HepG2 (cell line): ENCODE measurements around the gene ECHS1. TPM values are rescaled to one million over a fixed set of nuclear protein-coding genes. Genes with fewer than 3 reads are reported as not detected.

Source experiments
- ATAC-seq: fragments of 200-7000 bp; cut with Tn5 transposase; 3 replicates; pipeline ENCODE4 v1.9.1; 2020; ENCODE audit warnings: mild to moderate bottlenecking, moderate library complexity
- BruUV-seq: library from RNA; stranded (reverse); fragments of 400-500 nt; replicated peaks from 2 replicates; lab custom pipeline; 2021; lab: Mats Ljungman, UMichigan
- CTCF ChIA-PET: fragments of 300-600 bp; formaldehyde crosslinking; extraction: SDS; loops from one replicate; lab custom pipeline; 2021; ENCODE audit warnings: low total read pairs, inconsistent platforms, low intra/inter-chr PET ratio; lab: Yijun Ruan, JAX
- POLR2A ChIA-PET: fragments of 350-600 bp; sonication (Branson Sonifier 250); formaldehyde crosslinking; loops from one replicate; lab custom pipeline; 2020; ENCODE audit warnings: antibody characterized with exemption, inconsistent platforms; lab: Yijun Ruan, JAX
- DNase-seq: peaks from one replicate; pipeline ENCODE4 v3.0.0-alpha.2; 2015; ENCODE audit warnings: low spot score
- FAIRE-seq: peaks from 3 replicates; lab custom pipeline; 2011; peaks lifted over from hg19 to GRCh38; lab: Jason Lieb, UNC
- H2AFZ ChIP-seq: one replicate; pipeline ENCODE4 v1.6.1; 2011; ENCODE audit warnings: low read length, inconsistent platforms
- H3K27ac ChIP-seq: fragments of 300-600 bp; 3 replicates; pipeline ENCODE4 v1.8.0; 2011; ENCODE audit warnings: mixed run types, mild to moderate bottlenecking, mixed read lengths, low read length, inconsistent platforms; ENCODE audit not compliant: insufficient read depth; ENCODE audit errors: extremely low read length
- H3K27me3 ChIP-seq, 2 experiments: fragments of 200-600 bp in 1 of 2; 2 replicates in 1 of 2; 3 replicates in 1 of 2; pipeline versions ENCODE4 v1.6.0 to v1.8.0; 2011; ENCODE audit warnings: low read length in 2 of 2, mild to moderate bottlenecking in 2 of 2, moderate library complexity in 2 of 2, inconsistent platforms in 1 of 2; ENCODE audit not compliant: insufficient read depth in 2 of 2, control insufficient read depth in 1 of 2
- H3K36me3 ChIP-seq, 2 experiments: fragments of 200-600 bp in 1 of 2; replicated peaks in 1 of 2; 2 replicates in 1 of 2; 3 replicates in 1 of 2; pipeline versions ENCODE4 v1.5.1 to v1.8.0; 2011; ENCODE audit warnings: low read length in 2 of 2, inconsistent platforms in 1 of 2; ENCODE audit not compliant: insufficient read depth in 2 of 2, control insufficient read depth in 1 of 2
- H3K4me1 ChIP-seq: 2 replicates; pipeline ENCODE4 v1.5.1; 2012; ENCODE audit warnings: low read length, inconsistent platforms; ENCODE audit not compliant: insufficient read depth
- H3K4me2 ChIP-seq: 2 replicates; pipeline ENCODE4 v1.6.0; 2011; ENCODE audit warnings: low read depth, low read length, inconsistent platforms
- H3K4me3 ChIP-seq, 3 experiments: fragments of 200-600 bp in 1 of 3; sonication (generic), shearing (Covaris generic) in 1 of 3; replicated peaks in 1 of 3; 2 replicates each; pipeline ENCODE4 v1.5.1; 2011 to 2016; ENCODE audit warnings: low read length in 3 of 3, inconsistent platforms in 2 of 3, low read depth in 2 of 3, mild to moderate bottlenecking in 2 of 3, control low read depth in 1 of 3, mixed read lengths in 1 of 3; ENCODE audit not compliant: insufficient read depth in 1 of 3
- H3K79me2 ChIP-seq: one replicate; pipeline ENCODE4 v1.6.1; 2011; ENCODE audit warnings: low read length, inconsistent platforms; ENCODE audit not compliant: insufficient read depth
- H3K9ac ChIP-seq: 2 replicates; pipeline ENCODE4 v1.6.0; 2011; ENCODE audit warnings: mild to moderate bottlenecking, low read depth, low read length, inconsistent platforms; ENCODE audit not compliant: insufficient read depth
- H3K9me3 ChIP-seq: 2 replicates; pipeline ENCODE4 v1.5.1; 2012; ENCODE audit warnings: mild to moderate bottlenecking, low read length
- H4K20me1 ChIP-seq: 2 replicates; pipeline ENCODE4 v1.6.0; 2011; ENCODE audit warnings: inconsistent platforms, mild to moderate bottlenecking, low read length, moderate library complexity; ENCODE audit not compliant: insufficient read depth
- CAMTA2 ChIP-seq: sonication (generic); formaldehyde crosslinking; IDR thresholded peaks from 2 replicates; pipeline ENCODE4 v1.4.0; 2020; ENCODE audit warnings: mild to moderate bottlenecking, missing genetic modification reagents, borderline replicate concordance
- CREB3 ChIP-seq: sonication (generic); formaldehyde crosslinking; IDR thresholded peaks from 2 replicates; pipeline ENCODE4 v1.5.0; 2020; ENCODE audit warnings: missing genetic modification reagents
- HNF1B ChIP-seq: sonication (generic); formaldehyde crosslinking; IDR thresholded peaks from 2 replicates; pipeline ENCODE4 v1.5.1; 2020; ENCODE audit warnings: mild to moderate bottlenecking, moderate library complexity, missing genetic modification reagents
- IRX3 ChIP-seq: sonication (generic); formaldehyde crosslinking; IDR thresholded peaks from 2 replicates; pipeline ENCODE4 v1.8.1; 2023; ENCODE audit warnings: mild to moderate bottlenecking, low read depth, missing genetic modification reagents, borderline replicate concordance
- SP5 ChIP-seq: IDR thresholded peaks from 2 replicates; pipeline ENCODE4 v1.6.1; 2016; ENCODE audit warnings: low read depth, borderline replicate concordance
- TBP ChIP-seq: sonication (generic); formaldehyde crosslinking; IDR thresholded peaks from 2 replicates; pipeline ENCODE4 v1.5.0; 2020; ENCODE audit warnings: missing genetic modification reagents
- U2AF2 ChIP-seq: fragments of 200-400 bp; formaldehyde crosslinking; IDR thresholded peaks from 2 replicates; pipeline ENCODE4 v1.6.1; 2017; ENCODE audit warnings: low read depth, mild to moderate bottlenecking, low read length
- WIZ ChIP-seq: sonication (generic); formaldehyde crosslinking; IDR thresholded peaks from 2 replicates; pipeline ENCODE4 v1.5.1; 2020; ENCODE audit warnings: mild to moderate bottlenecking, missing genetic modification reagents
- ZBTB25 ChIP-seq: IDR thresholded peaks from 2 replicates; pipeline ENCODE4 v1.6.1; 2018; ENCODE audit warnings: missing genetic modification reagents
- ZNF292 ChIP-seq: sonication (generic); formaldehyde crosslinking; IDR thresholded peaks from 2 replicates; pipeline ENCODE4 v1.8.1; 2022; ENCODE audit warnings: mild to moderate bottlenecking, low read depth, missing genetic modification reagents, borderline replicate concordance
- ZNF569 ChIP-seq: sonication (generic); formaldehyde crosslinking; IDR thresholded peaks from 2 replicates; pipeline ENCODE4 v1.5.0; 2020; ENCODE audit warnings: mild to moderate bottlenecking, missing genetic modification reagents, moderate library complexity, borderline replicate concordance
- ZNF609 ChIP-seq: sonication (generic); formaldehyde crosslinking; IDR thresholded peaks from 2 replicates; pipeline ENCODE4 v1.4.0; 2020; ENCODE audit warnings: mild to moderate bottlenecking, missing genetic modification reagents, borderline replicate concordance
- ZNF619 ChIP-seq: sonication (generic); formaldehyde crosslinking; IDR thresholded peaks from 2 replicates; pipeline ENCODE4 v1.4.0; 2020; ENCODE audit warnings: mild to moderate bottlenecking, missing genetic modification reagents
- ZNF672 ChIP-seq: sonication (generic); formaldehyde crosslinking; IDR thresholded peaks from 2 replicates; pipeline ENCODE4 v1.8.1; 2022; ENCODE audit warnings: missing genetic modification reagents
- WGBS: methylation state at CpG from one replicate; pipeline ENCODE4 v1.1.6; 2017; ENCODE audit warnings: low lambda C conversion rate; 5-methylcytosine and 5-hydroxymethylcytosine counted together
- in situ Hi-C: cut with HindIII; loops from 2 replicates; pipeline ENCODE4 v1.10.0; 2017; ENCODE audit warnings: low pct_unique_long_range_greater_than_20kb; ENCODE audit not compliant: extremely low pct_ligation_motif_present
- intact Hi-C: fragments of 100-400 bp; cut with micrococcal nuclease; formaldehyde crosslinking; loops from one replicate; pipeline ENCODE4 v1.10.0; 2022; ENCODE audit not compliant: unreplicated experiment
- polyA plus RNA-seq, 8 experiments: library from polyadenylated mRNA; depleted of rRNA in 3 of 8; stranded (reverse) in 7 of 8; unstranded in 1 of 8; fragments of >200 nt; fragmentation: Illumina TruSeq in 4 of 8; extraction: Trizol in 4 of 8; gene quantifications; 2 replicates each; pipeline versions ENCODE4 v1.2.1 to v1.2.3, GENCODE V29; 2011 to 2016; ENCODE audit warnings: low read depth in 4 of 8, missing spikeins in 1 of 8, mixed read lengths in 1 of 8; ENCODE audit not compliant: insufficient read depth in 1 of 8
- total RNA-seq, 5 experiments: library from RNA; depleted of rRNA; stranded (reverse); fragments of >200 nt; fragmentation: Illumina TruSeq; extraction: Trizol; gene quantifications; 2 replicates each; pipeline ENCODE4 v1.2.3, GENCODE V29; 2016; ENCODE audit warnings: low read depth in 1 of 5

ECHS1 gene
- total and polyA plus RNA-seq, 2 of the 13 experiments (the other 11 are each of a cell fraction or from before 2014, with no cell fraction given): 32.7 to 195 TPM

- H3K4me2 ChIP-seq: peak overlapping the region; percentile 64
- H4K20me1 ChIP-seq: no peaks in the 10 kb centered on the region
- peak overlapping the region; percentile 19 to 72 (median 42); a peak in 4 of 6 replicates for H3K4me3 ChIP-seq
- FAIRE-seq: no peak
- H3K27ac ChIP-seq: no peak overlapping the region
- no peaks in the 10 kb centered on the region for H3K79me2 ChIP-seq
- no peaks in the 10 kb centered on the region for H3K9me3 ChIP-seq
- H3K9ac ChIP-seq: 0 out of 2 replicates have a peak overlapping the region, but pooled peaks have one; percentile 8
- no peak for DNase-seq
- intact Hi-C loops: no loop called here
- peaks cover 6 to 67% of the 10 kb centered on the region in 2 experiments; a peak in 4 of 5 replicates for H3K27me3 ChIP-seq
- ChIA-PET POLR2A (interaction anchor here (0.9 to 2.2 kb wide), 3 partner anchors 11 to 22 kb away, joined by 3 to 8 read pairs (median 5); partner anchors contain the start of genes FUOM and PRAP1), CTCF (no interaction called here)
- no TSS peak for BruUV-seq
- H2AFZ ChIP-seq: no peak overlapping the region
- in situ Hi-C loops: no loop called here
- H3K36me3 ChIP-seq: no peaks in the 10 kb centered on the region
- WGBS: 8% methylated on average over 11 of the region's 75 CpGs
- H3K4me1 ChIP-seq: peaks cover 21% of the 10 kb centered on the region
- ATAC-seq: peak; percentile 54
- TF ChIP-seq U2AF2 (no peak), ZBTB25 (CRISPR knock-in tag) (no peak), HNF1B (no peak), ZNF609 (CRISPR knock-in tag) (no peak), SP5 (CRISPR knock-in tag) (no peak), ZNF292 (CRISPR knock-in tag) (no peak), ZNF672 (CRISPR knock-in tag) (no peak), CREB3 (CRISPR knock-in tag) (no peak), IRX3 (CRISPR knock-in tag) (no peak), WIZ (CRISPR knock-in tag) (no peak), ZNF569 (CRISPR knock-in tag) (no peak), ZNF619 (CRISPR knock-in tag) (no peak), TBP (CRISPR knock-in tag) (no peak), CAMTA2 (no peak)
These were observed 37.7 kb downstream of the ECHS1 start for GRCh38 chr10:133335246-133336117.
